GM12864 (cell line): ENCODE results near the gene SPRR5.

Experiments
- DNase-seq: peaks from one replicate; pipeline ENCODE4 v3.0.0-alpha.2; 2011; ENCODE audit warnings: low read depth
- H3K4me3 ChIP-seq: 2 replicates; pipeline ENCODE4 v1.5.1; 2011; ENCODE audit warnings: mild to moderate bottlenecking, low read depth, low read length, control low read depth
- TF ChIP-seq, protein P1 (sequence below): IDR thresholded peaks from 2 replicates; pipeline ENCODE4 v1.5.1; 2011; ENCODE audit warnings: low read depth, mild to moderate bottlenecking, moderate library complexity, low read length, control low read depth, inconsistent platforms; ENCODE audit errors: missing control alignments

SPRR5 gene

DNA sequence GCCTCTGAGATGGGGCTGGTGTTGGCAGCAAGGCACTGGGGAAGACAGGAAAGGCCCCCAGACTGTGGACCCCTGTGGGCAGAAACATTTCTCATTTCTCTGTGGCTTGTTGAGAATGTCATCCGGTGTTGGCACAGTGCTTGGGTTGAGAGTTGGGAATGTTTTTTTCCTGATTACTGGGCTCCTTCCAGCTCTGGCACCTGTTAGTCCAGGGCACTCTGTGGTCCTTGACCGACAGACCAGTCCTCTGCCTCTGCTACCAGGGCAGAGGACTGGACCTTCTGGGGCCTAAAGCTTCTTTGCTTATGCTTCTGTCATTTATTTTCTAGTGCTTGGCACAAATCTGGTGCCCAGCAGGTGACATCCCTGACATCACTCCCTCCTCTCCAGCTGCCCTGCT lies 4.8 kb upstream of the SPRR5 start:
- H3K4me3 ChIP-seq = no peak overlapping the region
- no peak for DNase-seq
- TF ChIP-seq, protein P1, sequence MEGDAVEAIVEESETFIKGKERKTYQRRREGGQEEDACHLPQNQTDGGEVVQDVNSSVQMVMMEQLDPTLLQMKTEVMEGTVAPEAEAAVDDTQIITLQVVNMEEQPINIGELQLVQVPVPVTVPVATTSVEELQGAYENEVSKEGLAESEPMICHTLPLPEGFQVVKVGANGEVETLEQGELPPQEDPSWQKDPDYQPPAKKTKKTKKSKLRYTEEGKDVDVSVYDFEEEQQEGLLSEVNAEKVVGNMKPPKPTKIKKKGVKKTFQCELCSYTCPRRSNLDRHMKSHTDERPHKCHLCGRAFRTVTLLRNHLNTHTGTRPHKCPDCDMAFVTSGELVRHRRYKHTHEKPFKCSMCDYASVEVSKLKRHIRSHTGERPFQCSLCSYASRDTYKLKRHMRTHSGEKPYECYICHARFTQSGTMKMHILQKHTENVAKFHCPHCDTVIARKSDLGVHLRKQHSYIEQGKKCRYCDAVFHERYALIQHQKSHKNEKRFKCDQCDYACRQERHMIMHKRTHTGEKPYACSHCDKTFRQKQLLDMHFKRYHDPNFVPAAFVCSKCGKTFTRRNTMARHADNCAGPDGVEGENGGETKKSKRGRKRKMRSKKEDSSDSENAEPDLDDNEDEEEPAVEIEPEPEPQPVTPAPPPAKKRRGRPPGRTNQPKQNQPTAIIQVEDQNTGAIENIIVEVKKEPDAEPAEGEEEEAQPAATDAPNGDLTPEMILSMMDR = no peak

DNA sequence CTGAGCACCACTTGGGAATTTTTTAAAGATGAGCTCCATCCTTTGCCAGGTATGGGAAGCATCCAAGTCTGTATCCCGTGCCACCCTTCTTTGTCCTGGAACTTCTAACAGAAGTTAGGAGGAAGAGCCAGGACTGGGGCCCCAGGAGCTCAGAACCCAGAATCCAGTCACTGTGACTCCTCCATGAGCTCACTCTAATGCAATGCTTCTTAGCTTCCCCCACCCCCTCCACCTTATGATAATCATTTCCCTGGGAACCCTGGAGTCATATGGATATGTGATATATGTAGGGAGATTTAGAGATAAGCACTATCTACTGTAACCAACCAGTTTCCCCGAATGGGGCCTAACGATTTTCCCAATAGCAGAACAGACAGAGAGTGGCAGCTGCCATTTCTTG lies 758 bp upstream of the SPRR5 start:
- no peak overlapping the region for H3K4me3 ChIP-seq
- TF ChIP-seq, protein P1 = no peak

DNA sequence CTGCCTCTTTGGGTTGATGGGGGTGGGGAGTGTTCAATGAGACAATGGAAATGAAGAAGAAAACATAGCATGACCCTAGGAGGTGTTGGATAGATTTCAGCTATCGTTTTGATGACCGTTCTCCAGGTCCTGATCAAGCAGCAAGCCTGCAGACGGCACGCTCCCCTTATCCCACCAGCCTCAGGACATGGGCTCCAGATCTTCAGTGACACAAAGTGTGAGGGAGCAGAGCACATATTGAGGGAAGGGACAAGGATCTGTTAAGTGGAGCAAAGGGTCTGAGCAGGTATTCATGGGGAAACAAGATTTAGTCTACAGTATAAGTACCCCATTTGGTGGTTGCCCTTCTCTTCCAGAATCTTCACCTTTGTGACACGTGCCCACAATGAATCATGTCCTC lies 4.7 kb downstream of the SPRR5 start:
- TF ChIP-seq, protein P1 = no peak
- H3K4me3 ChIP-seq = no peak overlapping the region
- DNase-seq = no peak

More for the DNA sequence above, 758 bp upstream of the SPRR5 start:
- DNase-seq = no peak

DNA sequence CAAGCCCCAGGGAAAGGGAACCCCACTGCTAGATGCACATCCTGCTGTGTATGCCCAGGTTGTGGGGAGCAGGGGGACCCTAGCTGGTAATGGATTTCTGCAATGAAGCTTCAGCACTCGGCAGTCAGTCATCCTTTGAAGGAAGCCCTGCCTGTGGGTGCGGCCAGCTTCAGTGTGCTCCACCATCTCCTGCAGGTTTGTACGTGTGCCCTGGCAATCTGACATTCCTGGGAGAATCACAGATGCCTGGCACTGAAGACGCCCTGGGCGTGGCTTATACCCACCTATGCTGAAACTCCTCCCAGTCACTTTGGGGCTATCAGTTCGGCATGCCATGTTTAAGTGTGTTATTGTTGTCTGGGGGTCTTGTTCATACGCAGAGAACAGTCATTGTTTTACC lies 6.8 kb downstream of the SPRR5 start:
- no peak overlapping the region for H3K4me3 ChIP-seq
- DNase-seq = no peak
- TF ChIP-seq, protein P1 = no peak

DNA sequence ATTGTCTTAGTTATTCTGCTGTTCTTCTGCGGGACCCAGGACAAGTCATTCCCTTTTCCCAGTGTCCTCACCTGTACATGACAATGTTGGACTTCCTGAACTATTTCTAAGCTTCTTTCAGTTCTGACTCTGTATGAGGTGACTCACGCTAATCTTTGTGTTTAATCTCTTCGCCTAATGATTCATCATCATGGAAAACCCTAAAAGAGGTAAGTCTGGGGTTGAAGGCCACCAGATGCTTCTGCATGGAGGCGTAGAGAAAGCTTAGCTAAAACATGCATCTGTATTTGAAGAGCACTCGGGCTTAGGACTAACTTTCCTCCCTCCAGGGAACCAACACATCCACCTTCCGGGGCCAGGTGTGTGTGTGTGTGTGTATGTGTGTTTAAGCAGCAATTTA lies 7.4 kb downstream of the SPRR5 start:
- TF ChIP-seq, protein P1 = no peak
- no peak overlapping the region for H3K4me3 ChIP-seq
- DNase-seq = no peak

DNA sequence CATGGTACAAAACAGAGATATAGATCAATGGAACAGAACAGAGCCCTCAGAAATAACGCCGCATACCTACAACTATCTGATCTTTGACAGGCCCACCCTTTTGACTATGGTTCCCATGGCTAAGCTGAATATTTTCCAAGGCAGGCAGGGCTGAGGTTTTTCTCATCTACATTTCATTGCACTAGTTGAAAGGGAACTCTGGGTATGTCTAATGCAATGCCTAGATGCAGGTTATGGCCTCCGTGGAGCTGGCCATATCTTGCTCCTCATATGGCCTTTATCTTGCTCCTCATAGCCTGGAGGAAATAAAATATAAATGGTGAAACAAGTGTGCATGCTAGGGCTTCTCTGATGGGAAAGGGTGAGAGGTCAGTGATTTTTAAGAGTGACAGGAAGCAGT lies 10.6 kb downstream of the SPRR5 start:
- DNase-seq = no peak
- H3K4me3 ChIP-seq = no peak overlapping the region
- TF ChIP-seq, protein P1 = no peak

DNA sequence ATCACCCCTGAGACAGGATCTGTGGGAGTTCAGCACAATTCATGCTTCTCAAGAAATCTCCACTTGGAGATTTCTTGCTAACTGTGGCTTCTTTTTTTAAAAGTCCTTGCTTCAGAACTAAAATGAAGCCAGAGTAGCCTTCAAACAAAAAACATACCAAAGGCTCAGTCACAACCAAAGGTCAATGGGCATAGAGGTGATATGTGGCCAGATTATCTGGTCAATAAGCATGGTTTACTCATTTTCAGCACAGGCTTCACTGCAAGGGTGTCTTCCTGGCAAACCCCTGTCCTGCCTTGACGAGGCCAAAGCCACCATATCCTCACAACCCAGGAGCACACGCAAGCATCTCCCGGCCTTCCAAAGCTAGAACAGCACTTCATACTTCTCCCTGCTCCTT lies 12.3 kb downstream of the SPRR5 start:
- no peak overlapping the region for H3K4me3 ChIP-seq
- DNase-seq = no peak
- TF ChIP-seq, protein P1 = no peak
